CD4-positive, alpha-beta T cell treated with Interleukin-10 for 1 hour (primary cell): Measurements from ENCODE around the gene CTDSPL.

Source experiments
- DNase-seq: peaks from one replicate; pipeline ENCODE4 v3.0.0-alpha.2; 2020

Gene CTDSPL

DNA sequence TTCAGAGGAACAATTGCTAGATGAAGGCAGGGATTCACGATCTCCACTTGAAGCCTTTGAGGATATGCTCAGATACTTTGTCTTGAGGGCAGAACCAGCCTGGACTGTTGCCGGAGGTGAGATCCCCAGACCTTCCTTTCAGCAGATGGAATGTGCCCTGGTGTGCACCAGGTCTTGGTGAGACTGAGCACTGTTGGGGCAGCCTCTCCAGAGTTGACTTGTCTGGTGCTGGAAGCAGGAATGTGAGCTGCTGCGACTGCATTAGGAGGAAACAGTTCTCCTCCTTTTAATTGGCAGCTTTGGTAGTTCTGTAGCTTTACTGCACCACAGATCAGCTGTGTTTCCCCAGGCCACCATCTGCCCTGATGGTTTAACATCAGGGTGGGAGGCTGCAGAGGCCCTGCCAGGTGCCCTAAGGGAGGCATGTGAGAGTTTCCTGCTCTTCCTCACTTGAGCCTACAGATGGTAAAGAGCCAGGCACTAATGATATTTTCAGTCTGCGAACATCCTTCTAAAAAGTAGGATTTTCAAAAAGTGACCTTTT lies 58.5 kb downstream of the CTDSPL start:
- DNase-seq: no peak

GRCh38 chr3:37921025-37921424 lies 59.3 kb downstream of the CTDSPL start:
- DNase-seq: no peak

- DNase-seq: no peak
Measured at GRCh38 chr3:37922721-37923568, 61.3 kb downstream of the CTDSPL start.

DNA sequence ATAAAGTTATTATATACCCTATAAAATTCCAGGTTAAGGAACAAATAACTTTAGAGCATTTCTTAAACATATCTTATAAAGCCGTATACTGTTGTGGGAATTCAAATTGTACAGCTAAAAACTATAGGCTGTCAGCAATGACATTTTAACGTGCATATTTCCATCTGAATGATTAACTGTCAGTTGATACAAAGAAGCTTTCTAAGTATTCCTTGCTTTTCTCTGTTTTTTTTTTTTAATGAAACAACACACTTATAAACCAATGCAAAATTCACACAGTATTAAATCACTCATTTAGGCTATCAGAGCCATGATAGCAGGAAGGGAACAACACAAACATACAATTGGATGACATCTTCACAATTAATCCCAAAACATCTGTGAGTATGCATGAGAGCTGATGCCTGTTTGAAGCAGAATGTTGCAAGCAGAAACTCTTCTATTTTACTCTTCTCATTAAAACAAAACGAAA lies 61.9 kb downstream of the CTDSPL start:
- no peak for DNase-seq

DNA sequence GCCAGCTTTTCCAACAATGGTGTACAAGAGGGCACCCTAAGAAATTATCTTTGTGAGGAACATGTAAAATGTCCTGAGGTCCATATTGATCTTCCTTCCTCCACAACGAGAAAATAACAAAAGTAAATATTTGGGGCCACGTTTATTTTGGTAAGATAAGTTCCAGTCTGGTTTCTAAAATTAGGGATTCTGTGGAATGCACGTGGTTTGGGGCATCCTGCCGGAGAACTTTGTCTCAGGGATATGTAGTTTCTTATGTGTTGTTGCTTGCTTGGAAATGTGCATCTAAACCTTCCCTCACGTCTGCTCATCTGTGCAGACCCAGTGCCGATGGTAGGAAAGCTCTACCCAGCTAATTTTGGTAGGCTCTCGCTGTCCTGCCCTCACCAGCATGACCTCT lies 62.8 kb downstream of the CTDSPL start:
- DNase-seq: no peak

GRCh38 chr3:37925157-37925556 lies 63.5 kb downstream of the CTDSPL start:
- no peak for DNase-seq

GRCh38 chr3:37926611-37927010 lies 64.9 kb downstream of the CTDSPL start:
- DNase-seq: no peak

DNA sequence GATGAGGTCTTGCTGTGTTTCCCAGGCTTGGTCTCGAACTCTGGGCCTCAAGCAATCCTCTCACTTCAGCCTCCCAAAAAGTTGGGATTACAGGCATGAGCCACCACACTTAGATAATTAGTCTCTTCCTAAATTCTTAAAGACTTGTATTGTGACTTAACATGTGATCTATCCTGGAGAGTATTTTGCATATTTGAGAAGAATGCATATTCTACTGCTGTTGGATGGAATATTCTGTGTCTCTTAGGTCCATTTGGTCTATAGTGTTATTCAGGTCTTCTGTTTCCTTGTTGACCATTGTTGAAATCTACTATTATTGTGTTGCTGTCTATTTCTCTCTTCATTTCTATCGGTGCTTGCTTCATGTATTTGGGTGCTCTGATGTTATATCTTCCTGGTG lies 68.8 kb downstream of the CTDSPL start:
- DNase-seq: no peak

GRCh38 chr3:37932505-37932904 lies 70.8 kb downstream of the CTDSPL start:
- DNase-seq: no peak

- no peak for DNase-seq
Measured at GRCh38 chr3:37934631-37935289, 73.1 kb downstream of the CTDSPL start.

GRCh38 chr3:37935290-37935668 lies 73.6 kb downstream of the CTDSPL start:
- no peak for DNase-seq

GRCh38 chr3:37935756-37936666 lies 74.3 kb downstream of the CTDSPL start:
- DNase-seq: no peak

GRCh38 chr3:37937156-37937555 lies 75.5 kb downstream of the CTDSPL start:
- no peak for DNase-seq

- DNase-seq: no peak
Measured at GRCh38 chr3:37938011-37938410, 76.3 kb downstream of the CTDSPL start.

GRCh38 chr3:37940242-37940908 lies 78.7 kb downstream of the CTDSPL start:
- no peak for DNase-seq

- no peak for DNase-seq
Measured at GRCh38 chr3:37941608-37942508, 80.2 kb downstream of the CTDSPL start.

- DNase-seq: no peak
Measured at GRCh38 chr3:37942646-37943045, 81.0 kb downstream of the CTDSPL start.

- DNase-seq: no peak
Measured at GRCh38 chr3:37943126-37943525, 81.4 kb downstream of the CTDSPL start.

- DNase-seq: no peak
Measured at GRCh38 chr3:37943631-37944314, 82.1 kb downstream of the CTDSPL start.

- DNase-seq: no peak
Measured at GRCh38 chr3:37944391-37944842, 82.7 kb downstream of the CTDSPL start.
